ENCODE results near the gene DOCK11.

DNA sequence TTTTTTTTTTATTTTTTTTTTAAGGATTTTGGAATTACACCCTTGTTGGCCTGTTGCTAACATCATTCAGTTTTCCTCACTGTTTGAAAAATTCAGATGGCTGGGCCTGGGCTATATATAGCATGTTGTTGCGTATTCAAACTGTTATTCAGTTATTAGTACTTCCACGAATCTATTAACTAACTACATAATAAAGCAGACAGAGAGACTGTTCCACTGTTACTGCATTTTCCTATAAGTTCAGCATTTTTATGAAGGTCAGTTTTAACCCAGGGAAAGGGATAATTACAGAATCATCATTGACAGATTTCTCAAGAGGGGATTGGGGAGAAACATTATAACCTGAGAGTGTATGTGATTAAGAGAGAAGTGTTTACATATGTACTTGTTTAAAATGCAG is 3.1 kb downstream of the DOCK11 start:
- TF ChIP-seq CTCF (IDR thresholded peaks at IDR 0.05; ENCODE audit: poor library complexity) (no peak), EZH2phosphoT487 (IDR thresholded peaks at IDR 0.05; ENCODE audit: low read depth, severe bottlenecking, unreplicated experiment) (no peak), EZH2 (IDR thresholded peaks at IDR 0.05; ENCODE audit: borderline replicate concordance) (no peak)

Measured in hepatocyte (in vitro differentiated cells).